GM12801 (cell line): ENCODE data around the gene SLC35D2.

Experiments
- TF ChIP-seq, protein P1 (sequence below): IDR thresholded peaks from one replicate; pipeline ENCODE4 v1.5.1; 2011; ENCODE audit warnings: control low read depth; ENCODE audit not compliant: insufficient read length; ENCODE audit errors: extremely low read depth

Gene SLC35D2

GRCh38 chr9:96343515-96344360, 39.8 kb downstream of the SLC35D2 start:
- TF ChIP-seq, protein P1, sequence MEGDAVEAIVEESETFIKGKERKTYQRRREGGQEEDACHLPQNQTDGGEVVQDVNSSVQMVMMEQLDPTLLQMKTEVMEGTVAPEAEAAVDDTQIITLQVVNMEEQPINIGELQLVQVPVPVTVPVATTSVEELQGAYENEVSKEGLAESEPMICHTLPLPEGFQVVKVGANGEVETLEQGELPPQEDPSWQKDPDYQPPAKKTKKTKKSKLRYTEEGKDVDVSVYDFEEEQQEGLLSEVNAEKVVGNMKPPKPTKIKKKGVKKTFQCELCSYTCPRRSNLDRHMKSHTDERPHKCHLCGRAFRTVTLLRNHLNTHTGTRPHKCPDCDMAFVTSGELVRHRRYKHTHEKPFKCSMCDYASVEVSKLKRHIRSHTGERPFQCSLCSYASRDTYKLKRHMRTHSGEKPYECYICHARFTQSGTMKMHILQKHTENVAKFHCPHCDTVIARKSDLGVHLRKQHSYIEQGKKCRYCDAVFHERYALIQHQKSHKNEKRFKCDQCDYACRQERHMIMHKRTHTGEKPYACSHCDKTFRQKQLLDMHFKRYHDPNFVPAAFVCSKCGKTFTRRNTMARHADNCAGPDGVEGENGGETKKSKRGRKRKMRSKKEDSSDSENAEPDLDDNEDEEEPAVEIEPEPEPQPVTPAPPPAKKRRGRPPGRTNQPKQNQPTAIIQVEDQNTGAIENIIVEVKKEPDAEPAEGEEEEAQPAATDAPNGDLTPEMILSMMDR = no peak

- TF ChIP-seq, protein P1 = no peak
Observed at GRCh38 chr9:96342571-96343245, 40.8 kb downstream of the SLC35D2 start.

DNA sequence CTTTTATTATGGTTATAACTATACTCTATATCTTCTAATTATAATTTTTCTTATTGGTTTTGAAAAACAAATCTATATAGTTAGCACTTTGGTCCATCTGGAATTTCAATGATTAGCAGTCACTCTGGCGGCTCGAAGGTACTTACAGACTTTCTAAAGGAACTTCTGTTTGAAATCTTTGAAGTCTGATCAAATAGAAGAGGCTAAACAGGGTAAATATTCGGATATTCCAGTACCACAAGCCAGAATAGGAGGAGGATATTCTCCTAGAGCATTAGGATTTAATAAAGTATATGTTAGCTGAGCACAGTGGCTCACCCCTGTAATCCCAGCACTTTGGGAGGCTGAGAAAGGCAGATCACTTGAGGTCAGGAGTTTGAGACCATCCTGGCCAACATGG, 42.8 kb downstream of the SLC35D2 start:
- TF ChIP-seq, protein P1 = no peak

DNA sequence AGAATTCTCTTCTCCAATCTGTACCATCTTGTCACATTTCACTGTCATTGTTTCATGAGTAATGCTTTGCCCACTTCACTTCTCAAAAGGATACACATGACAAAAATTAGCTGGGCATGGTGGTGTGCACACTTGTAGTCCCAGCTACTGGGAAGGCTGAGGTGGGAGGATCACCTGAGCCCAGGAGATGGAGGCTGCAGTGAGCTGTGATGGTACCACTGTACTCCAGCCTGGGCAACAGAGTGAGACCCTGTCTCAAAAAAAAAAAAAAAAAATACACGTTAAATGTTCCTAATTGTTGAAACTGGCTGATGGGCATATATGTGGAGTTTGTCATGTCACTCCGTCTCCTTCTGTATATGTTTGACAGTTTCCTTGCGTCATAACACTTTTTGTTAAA, 45.2 kb downstream of the SLC35D2 start:
- TF ChIP-seq, protein P1 = no peak

GRCh38 chr9:96333958-96334357, 49.6 kb downstream of the SLC35D2 start:
- TF ChIP-seq, protein P1 = no peak

DNA sequence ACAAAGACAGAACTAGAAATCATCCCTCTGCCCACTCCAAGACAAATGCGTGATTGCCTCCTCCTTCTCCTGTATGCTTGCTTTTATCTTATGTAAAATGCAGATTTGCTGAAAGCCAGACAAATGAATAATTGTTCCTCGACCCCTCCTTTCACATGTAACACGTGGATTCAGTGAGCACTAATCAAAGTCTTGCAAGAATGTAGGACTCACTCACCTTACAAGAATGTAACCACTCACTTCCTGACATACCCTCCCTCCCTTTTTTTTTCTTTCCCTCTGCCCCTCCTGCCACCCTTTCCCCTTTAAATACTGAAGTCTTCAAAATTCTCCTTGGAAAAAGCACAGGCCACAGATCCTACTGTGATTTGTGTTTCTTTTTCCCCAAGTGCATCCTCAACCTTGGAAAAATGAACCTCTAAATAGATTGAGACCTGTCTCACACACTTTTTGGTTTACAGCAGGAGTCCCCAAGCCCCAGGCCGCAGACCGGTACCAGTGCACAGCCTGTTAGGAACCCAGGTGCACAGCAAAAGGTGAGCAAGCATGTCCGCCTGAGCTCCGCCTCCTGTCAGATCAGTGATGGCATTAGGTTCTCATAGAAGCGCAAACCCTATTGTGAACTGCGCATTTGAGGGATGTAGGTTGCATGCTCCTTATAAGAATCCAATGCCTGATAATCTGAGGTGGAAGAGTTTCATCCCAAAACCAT, 52.1 kb downstream of the SLC35D2 start:
- TF ChIP-seq, protein P1 = no peak

DNA sequence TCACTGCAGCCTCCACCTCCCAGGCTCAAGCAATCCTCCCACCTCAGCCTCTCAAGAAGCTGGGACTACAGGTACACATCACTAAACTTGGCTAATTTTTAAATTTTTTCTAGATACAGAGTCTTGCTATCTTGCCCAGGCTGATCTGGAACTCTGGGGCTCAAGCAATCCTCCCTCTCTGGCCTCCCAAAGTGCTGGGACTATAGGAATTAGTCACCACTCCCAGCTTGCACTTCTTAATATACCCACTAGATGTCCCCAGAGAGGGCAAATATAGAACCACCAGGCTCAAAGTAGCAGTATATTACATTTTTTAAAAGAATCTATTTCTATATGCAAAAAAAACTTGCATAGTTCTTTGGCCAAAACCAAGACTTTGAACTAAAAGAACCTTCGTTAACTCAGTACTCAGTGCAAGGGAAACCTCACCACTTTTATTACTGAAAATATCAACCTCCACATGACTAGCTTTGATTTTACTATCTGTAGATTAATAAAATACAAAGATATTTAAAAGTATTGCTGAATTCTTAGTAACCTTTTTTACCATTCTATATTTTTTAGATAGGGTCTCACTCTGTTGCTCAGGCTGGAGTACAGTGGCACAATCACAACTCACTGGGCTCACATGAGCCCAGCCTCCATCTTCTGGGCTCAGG, 55.7 kb downstream of the SLC35D2 start:
- TF ChIP-seq, protein P1 = no peak
